HEK293 (cell line): ENCODE results near the gene ZDHHC11.

Source experiments
- CTCF ChIA-PET: fragments of 350-600 bp; formaldehyde crosslinking; extraction: SDS; loops from one replicate; lab custom pipeline; 2021; ENCODE audit warnings: antibody characterized with exemption; lab: Yijun Ruan, JAX
- POLR2A ChIA-PET: fragments of 300-600 bp; formaldehyde crosslinking; extraction: SDS; loops from one replicate; lab custom pipeline; 2020; ENCODE audit warnings: antibody characterized with exemption, inconsistent platforms; lab: Yijun Ruan, JAX
- H3K27ac ChIP-seq: fragments of 200-500 bp; sonication (Bioruptor generic); 2 replicates; pipeline ENCODE4 v1.5.1; 2014; ENCODE audit warnings: low read depth, low read length, control low read depth, inconsistent platforms; ENCODE audit errors: extremely low read depth
- H3K36me3 ChIP-seq, 2 experiments: fragments of 200-500 bp in 1 of 2; sonication (Bioruptor generic) in 1 of 2; 1 replicate in 1 of 2; 2 replicates in 1 of 2; pipeline ENCODE4 v1.5.1; 2014 to 2017; ENCODE audit warnings: inconsistent platforms in 2 of 2, low read length in 2 of 2; ENCODE audit not compliant: control insufficient read depth in 2 of 2, insufficient read depth in 1 of 2
- H3K4me1 ChIP-seq: fragments of 200-500 bp; sonication (Bioruptor generic); 2 replicates; pipeline ENCODE4 v1.5.1; 2014; ENCODE audit warnings: mild to moderate bottlenecking, low read length, inconsistent platforms; ENCODE audit not compliant: control insufficient read depth, insufficient read depth
- H3K4me3 ChIP-seq: 2 replicates; pipeline ENCODE4 v1.5.1; 2011; ENCODE audit warnings: low read depth, mild to moderate bottlenecking, control low read depth, low read length, moderate library complexity
- H3K9me3 ChIP-seq: fragments of 200-500 bp; sonication (Bioruptor generic); 2 replicates; pipeline ENCODE4 v1.5.1; 2014; ENCODE audit warnings: low read depth, low read length, inconsistent platforms; ENCODE audit not compliant: control insufficient read depth, insufficient read depth
- KLF1 ChIP-seq: fragments of 450-650 bp; formaldehyde crosslinking; IDR thresholded peaks from 2 replicates; pipeline ENCODE4 v1.5.1; 2016; ENCODE audit warnings: missing biosample characterization, missing genetic modification characterization
- TCF7L2 ChIP-seq: IDR thresholded peaks from 2 replicates; pipeline ENCODE4 v1.6.1; 2011; ENCODE audit warnings: low read depth, mild to moderate bottlenecking, inconsistent platforms, low read length, moderate library complexity, borderline replicate concordance
- ZFP69B ChIP-seq: fragments of 450-650 bp; formaldehyde crosslinking; IDR thresholded peaks from 2 replicates; pipeline ENCODE4 v1.5.1; 2016; ENCODE audit warnings: missing biosample characterization, missing genetic modification characterization
- ZNF138 ChIP-seq: fragments of 450-650 bp; formaldehyde crosslinking; IDR thresholded peaks from 2 replicates; pipeline ENCODE4 v1.5.1; 2016; ENCODE audit warnings: missing biosample characterization, missing genetic modification characterization, borderline replicate concordance
- ZNF266 ChIP-seq: fragments of 450-650 bp; formaldehyde crosslinking; IDR thresholded peaks from 2 replicates; pipeline ENCODE4 v1.5.1; 2016; ENCODE audit warnings: missing biosample characterization, missing genetic modification characterization, low read depth
- ZNF501 ChIP-seq: fragments of 450-650 bp; formaldehyde crosslinking; IDR thresholded peaks from 2 replicates; pipeline ENCODE4 v1.5.1; 2016; ENCODE audit warnings: missing biosample characterization, missing genetic modification characterization
- ZNF529 ChIP-seq: fragments of 450-650 bp; formaldehyde crosslinking; IDR thresholded peaks from 2 replicates; pipeline ENCODE4 v1.5.1; 2017; ENCODE audit warnings: missing genetic modification characterization, missing biosample characterization; ENCODE audit not compliant: insufficient replicate concordance
- ZNF561 ChIP-seq: fragments of 450-650 bp; IDR thresholded peaks from 2 replicates; pipeline ENCODE4 v1.5.1; 2018; ENCODE audit warnings: missing biosample characterization, missing genetic modification characterization, borderline replicate concordance
- ZNF571 ChIP-seq: fragments of 450-650 bp; formaldehyde crosslinking; IDR thresholded peaks from 2 replicates; pipeline ENCODE4 v1.5.0; 2017; ENCODE audit warnings: missing biosample characterization, missing genetic modification characterization
- ZNF624 ChIP-seq: fragments of 450-650 bp; formaldehyde crosslinking; IDR thresholded peaks from 2 replicates; pipeline ENCODE4 v1.5.1; 2017; ENCODE audit warnings: missing biosample characterization, missing genetic modification characterization
- TF ChIP-seq, protein P1 (sequence below): fragments of 450-650 bp; formaldehyde crosslinking; IDR thresholded peaks from 2 replicates; pipeline ENCODE4 v1.5.1; 2016; ENCODE audit warnings: missing biosample characterization, missing genetic modification characterization, borderline replicate concordance
- TF ChIP-seq, protein P2 (sequence below): fragments of 450-650 bp; formaldehyde crosslinking; IDR thresholded peaks from 2 replicates; pipeline ENCODE4 v1.5.0; 2017; ENCODE audit warnings: missing biosample characterization, missing genetic modification characterization, borderline replicate concordance
- TF ChIP-seq, protein P3 (sequence below): fragments of 450-650 bp; formaldehyde crosslinking; IDR thresholded peaks from 2 replicates; pipeline ENCODE4 v1.5.1; 2016; ENCODE audit warnings: missing biosample characterization, missing genetic modification characterization

Gene ZDHHC11

DNA sequence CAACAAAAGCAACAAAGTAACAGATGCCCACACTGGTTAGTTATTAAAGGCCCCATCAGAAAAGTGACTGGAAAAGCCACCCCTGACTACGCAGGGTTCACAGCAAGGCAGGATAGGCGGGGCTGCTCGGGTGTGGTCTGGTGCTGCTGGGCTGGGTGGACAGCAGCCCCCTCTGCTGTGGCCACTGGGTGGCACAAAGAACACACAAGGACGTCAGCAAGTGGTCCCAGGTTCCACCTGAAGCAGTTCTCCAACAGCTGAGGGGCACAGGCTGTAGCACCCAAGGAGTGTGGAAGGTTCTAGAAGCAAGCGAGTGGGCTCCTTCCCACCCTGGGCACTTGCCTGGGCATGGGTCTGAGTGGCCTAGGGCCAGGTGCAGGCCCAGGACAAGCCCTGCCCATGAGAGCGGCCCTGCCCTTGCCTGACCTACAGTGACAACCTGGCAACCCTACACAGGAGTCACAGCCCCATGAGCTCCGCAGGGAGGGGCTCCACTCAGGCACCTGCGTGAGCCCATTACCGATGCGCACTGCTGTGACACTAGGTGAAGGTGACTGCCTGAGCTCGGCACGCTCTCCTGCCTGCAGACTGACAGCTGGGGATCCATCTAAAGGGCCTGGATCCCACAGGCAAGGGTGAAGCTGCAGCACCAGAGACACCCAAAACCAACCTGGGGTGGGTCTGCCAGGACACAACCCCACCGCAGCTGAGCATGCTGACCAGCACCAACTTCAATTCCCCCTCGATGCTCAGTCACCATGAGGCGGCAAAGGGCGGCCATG lies 33.8 kb upstream of the ZDHHC11 start:
- no peaks in the 10 kb centered on the region for H3K4me1 ChIP-seq
- no peaks in the 10 kb centered on the region for H3K9me3 ChIP-seq
- H3K36me3 ChIP-seq: peaks cover 48 to 92% of the 10 kb centered on the region in 2 experiments
- H3K4me3 ChIP-seq: no peak overlapping the region
- ChIA-PET POLR2A (no interaction called here), CTCF (no interaction called here)
- H3K27ac ChIP-seq: no peak overlapping the region
- TF ChIP-seq ZNF571 (tag by site-specific recombination) (no peak), ZFP69B (tag by site-specific recombination) (no peak), KLF1 (peak; percentile 51; the same call in 1 of the 2 replicates)
- TF ChIP-seq, protein P1, sequence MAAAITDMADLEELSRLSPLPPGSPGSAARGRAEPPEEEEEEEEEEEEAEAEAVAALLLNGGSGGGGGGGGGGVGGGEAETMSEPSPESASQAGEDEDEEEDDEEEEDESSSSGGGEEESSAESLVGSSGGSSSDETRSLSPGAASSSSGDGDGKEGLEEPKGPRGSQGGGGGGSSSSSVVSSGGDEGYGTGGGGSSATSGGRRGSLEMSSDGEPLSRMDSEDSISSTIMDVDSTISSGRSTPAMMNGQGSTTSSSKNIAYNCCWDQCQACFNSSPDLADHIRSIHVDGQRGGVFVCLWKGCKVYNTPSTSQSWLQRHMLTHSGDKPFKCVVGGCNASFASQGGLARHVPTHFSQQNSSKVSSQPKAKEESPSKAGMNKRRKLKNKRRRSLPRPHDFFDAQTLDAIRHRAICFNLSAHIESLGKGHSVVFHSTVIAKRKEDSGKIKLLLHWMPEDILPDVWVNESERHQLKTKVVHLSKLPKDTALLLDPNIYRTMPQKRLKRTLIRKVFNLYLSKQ: no peak
- TF ChIP-seq, protein P2, sequence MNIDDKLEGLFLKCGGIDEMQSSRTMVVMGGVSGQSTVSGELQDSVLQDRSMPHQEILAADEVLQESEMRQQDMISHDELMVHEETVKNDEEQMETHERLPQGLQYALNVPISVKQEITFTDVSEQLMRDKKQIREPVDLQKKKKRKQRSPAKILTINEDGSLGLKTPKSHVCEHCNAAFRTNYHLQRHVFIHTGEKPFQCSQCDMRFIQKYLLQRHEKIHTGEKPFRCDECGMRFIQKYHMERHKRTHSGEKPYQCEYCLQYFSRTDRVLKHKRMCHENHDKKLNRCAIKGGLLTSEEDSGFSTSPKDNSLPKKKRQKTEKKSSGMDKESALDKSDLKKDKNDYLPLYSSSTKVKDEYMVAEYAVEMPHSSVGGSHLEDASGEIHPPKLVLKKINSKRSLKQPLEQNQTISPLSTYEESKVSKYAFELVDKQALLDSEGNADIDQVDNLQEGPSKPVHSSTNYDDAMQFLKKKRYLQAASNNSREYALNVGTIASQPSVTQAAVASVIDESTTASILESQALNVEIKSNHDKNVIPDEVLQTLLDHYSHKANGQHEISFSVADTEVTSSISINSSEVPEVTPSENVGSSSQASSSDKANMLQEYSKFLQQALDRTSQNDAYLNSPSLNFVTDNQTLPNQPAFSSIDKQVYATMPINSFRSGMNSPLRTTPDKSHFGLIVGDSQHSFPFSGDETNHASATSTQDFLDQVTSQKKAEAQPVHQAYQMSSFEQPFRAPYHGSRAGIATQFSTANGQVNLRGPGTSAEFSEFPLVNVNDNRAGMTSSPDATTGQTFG (tag by site-specific recombination): no peak

DNA sequence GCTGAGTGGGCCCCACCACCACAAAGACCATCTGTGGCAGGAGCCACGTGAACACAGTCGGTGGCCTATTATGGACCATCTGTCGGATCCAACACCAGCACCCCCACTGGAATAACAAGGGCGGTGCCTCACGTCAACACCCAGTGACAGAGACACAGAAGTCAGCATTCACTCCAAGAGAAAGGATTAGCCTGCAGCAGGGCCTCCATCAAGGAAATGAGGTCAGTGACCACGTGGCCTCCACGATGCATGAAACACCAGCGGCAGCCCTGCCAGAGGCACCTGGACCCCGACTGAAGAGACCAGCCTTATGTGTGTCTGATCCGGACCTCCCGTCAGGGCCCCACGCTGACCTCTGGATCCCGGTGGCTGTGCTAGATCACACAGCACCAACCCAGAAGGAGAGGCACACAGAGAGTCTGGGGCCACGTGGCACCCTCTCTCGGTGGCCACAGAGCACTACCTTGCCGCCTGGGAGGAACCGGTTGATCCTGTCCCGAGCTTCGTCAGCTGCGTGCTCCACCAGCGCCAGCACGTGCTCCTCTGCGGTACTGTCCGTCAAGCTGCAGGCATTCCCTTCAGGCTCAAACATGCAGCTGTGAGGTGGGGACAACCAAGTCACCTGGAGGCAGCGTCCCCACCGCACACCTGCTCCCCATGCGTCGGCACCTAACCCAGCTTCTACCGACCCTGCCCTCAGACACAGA lies 32.8 kb upstream of the ZDHHC11 start:
- H3K9me3 ChIP-seq: no peaks in the 10 kb centered on the region
- TF ChIP-seq ZNF561 (tag by site-specific recombination) (no peak), ZNF501 (tag by site-specific recombination) (no peak), ZNF624 (no peak), ZNF138 (tag by site-specific recombination) (no peak), ZNF571 (tag by site-specific recombination) (no peak), ZNF266 (tag by site-specific recombination) (no peak), TCF7L2 (no peak), ZNF529 (tag by site-specific recombination) (no peak)
- TF ChIP-seq, protein P3, sequence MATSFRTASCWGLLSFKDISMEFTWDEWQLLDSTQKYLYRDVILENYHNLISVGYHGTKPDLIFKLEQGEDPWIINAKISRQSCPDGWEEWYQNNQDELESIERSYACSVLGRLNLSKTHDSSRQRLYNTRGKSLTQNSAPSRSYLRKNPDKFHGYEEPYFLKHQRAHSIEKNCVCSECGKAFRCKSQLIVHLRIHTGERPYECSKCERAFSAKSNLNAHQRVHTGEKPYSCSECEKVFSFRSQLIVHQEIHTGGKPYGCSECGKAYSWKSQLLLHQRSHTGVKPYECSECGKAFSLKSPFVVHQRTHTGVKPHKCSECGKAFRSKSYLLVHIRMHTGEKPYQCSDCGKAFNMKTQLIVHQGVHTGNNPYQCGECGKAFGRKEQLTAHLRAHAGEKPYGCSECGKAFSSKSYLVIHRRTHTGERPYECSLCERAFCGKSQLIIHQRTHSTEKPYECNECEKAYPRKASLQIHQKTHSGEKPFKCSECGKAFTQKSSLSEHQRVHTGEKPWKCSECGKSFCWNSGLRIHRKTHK (tag by site-specific recombination): no peak
- TF ChIP-seq, all 188 proteins: peak for 0
- ChIA-PET POLR2A (no interaction called here), CTCF (interaction anchor here (0.7 kb wide), 1 partner anchor 13 kb away, joined by 3 read pairs; no protein-coding TSS in a partner anchor)
- Histone ChIP-seq H3K27ac (no peak overlapping the region), H3K4me1 (no peaks in the 10 kb centered on the region), H3K36me3 (peaks cover 39 to 83% of the 10 kb centered on the region in 2 experiments), H3K4me3 (no peak overlapping the region)
